Fibroblast of pulmonary artery (primary cell): ENCODE data around the gene RBM20.
"Not testable (repeated sequence)": the region's sequence is repeated elsewhere in the genome, so short reads cannot be mapped to it uniquely, and the experiment has no call there.

ENCODE experiments used
- DNase-seq: peaks from one replicate; pipeline ENCODE4 v3.0.0-alpha.2; 2010; ENCODE audit warnings: low read depth
- H3K4me3 ChIP-seq: replicated peaks from 2 replicates; pipeline ENCODE4 v1.5.1; 2011; ENCODE audit warnings: low read depth, mild to moderate bottlenecking, control low read depth, low read length, moderate library complexity
- TF ChIP-seq, protein P1 (sequence below): IDR thresholded peaks from 2 replicates; pipeline ENCODE4 v1.5.1; 2011; ENCODE audit warnings: mild to moderate bottlenecking, control low read depth, low read length, inconsistent platforms; ENCODE audit errors: missing control alignments

Gene RBM20

DNA sequence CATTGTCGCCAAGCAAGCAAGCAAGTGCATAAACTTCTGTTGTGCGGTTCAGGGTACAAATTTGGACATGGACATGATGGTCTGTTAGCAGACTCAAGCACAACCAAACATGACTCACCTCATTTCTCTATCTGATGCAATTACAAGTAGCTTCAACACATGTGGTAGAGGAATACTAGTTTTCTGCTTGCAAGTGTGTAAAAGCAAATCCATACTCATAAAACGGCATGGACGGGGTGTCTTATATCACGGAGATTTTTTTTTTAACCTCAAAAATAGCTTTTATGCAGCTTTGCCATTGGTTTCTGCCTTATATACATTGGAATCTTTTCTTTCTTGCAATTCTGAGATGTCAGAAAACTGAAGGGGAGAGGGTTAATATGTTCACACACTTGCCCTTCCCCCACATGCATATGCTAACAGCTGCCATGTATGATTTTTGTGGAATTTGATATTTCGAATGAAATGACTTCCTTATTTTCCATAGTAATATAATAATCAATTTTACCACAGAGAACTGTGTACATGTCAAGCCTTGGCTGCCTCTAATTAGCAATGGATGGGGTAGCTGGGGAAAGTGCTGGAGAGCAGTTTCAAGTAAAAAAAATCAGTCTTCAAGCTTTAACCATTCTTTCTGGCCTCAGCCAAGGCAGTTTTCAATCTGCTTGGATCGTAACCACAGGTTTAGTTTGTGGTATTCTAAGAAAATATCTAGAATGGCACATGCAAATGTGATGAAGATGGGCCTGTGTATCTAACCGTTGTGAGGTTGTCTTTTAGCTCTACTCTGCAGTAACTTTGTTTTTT is 121.6 kb downstream of the RBM20 start:
- TF ChIP-seq, protein P1, sequence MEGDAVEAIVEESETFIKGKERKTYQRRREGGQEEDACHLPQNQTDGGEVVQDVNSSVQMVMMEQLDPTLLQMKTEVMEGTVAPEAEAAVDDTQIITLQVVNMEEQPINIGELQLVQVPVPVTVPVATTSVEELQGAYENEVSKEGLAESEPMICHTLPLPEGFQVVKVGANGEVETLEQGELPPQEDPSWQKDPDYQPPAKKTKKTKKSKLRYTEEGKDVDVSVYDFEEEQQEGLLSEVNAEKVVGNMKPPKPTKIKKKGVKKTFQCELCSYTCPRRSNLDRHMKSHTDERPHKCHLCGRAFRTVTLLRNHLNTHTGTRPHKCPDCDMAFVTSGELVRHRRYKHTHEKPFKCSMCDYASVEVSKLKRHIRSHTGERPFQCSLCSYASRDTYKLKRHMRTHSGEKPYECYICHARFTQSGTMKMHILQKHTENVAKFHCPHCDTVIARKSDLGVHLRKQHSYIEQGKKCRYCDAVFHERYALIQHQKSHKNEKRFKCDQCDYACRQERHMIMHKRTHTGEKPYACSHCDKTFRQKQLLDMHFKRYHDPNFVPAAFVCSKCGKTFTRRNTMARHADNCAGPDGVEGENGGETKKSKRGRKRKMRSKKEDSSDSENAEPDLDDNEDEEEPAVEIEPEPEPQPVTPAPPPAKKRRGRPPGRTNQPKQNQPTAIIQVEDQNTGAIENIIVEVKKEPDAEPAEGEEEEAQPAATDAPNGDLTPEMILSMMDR: no peak
- DNase-seq: no peak
- H3K4me3 ChIP-seq: no peak overlapping the region

- not testable (repeated sequence) for H3K4me3 ChIP-seq, DNase-seq
Observed at GRCh38 chr10:110767601-110768000, 123.5 kb downstream of the RBM20 start.

DNA sequence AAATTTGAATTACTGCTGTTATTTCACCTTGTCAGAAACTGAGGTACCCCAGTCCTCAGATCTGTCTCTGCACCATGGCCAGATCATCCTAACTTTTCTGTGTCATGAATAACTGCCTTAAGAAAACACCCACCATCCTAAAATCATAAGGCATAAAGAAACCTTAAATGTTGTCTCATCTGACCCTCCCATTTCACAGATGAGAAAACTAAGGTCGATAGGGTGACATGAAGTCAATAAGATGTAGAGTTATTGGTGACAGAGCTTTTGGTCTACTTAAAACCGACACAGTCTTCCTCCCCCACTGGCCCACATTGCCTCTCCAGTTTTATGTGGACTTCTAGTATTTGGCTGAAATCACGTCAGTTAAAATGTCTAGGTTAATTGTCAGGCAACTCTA is 126.1 kb downstream of the RBM20 start:
- TF ChIP-seq, protein P1: no peak

GRCh38 chr10:110771486-110771885 is 127.3 kb downstream of the RBM20 start:
- no peak for DNase-seq
- no peak overlapping the region for H3K4me3 ChIP-seq
- TF ChIP-seq, protein P1: no peak

More for the DNA sequence above, 126.1 kb downstream of the RBM20 start:
- no peak overlapping the region for H3K4me3 ChIP-seq
- DNase-seq: no peak

DNA sequence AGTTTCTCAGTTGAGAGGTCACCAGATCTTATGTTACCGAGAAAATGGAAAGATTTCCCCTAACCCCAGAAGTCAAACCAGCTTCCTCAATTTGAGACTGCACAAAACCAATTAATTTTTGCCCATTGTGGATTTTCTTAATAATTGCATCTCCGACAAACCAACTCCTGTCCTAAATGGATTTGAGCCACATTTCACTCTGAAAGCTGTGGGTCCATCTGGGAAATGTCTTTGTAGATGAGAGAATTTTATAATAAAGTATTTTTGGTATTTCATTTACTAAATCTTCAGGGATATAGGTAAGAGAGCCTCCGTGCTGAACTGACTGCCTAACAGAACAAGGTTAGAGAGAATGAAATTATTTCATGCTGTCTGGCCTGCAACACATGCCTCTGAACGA is 127.9 kb downstream of the RBM20 start:
- no peak overlapping the region for H3K4me3 ChIP-seq
- no peak for DNase-seq
- TF ChIP-seq, protein P1: no peak

GRCh38 chr10:110772454-110773025 is 128.4 kb downstream of the RBM20 start:
- TF ChIP-seq, protein P1: no peak
- no peak overlapping the region for H3K4me3 ChIP-seq
- no peak for DNase-seq

- DNase-seq: no peak
- no peak overlapping the region for H3K4me3 ChIP-seq
- TF ChIP-seq, protein P1: no peak
Observed at GRCh38 chr10:110773693-110774068, 129.5 kb downstream of the RBM20 start.
